ENCODE results near the gene NUP210. TPM values are rescaled to one million over a fixed set of nuclear protein-coding genes. Genes with fewer than 3 reads are reported as not detected.

Gene NUP210
- polyA plus RNA-seq, 1 experiment, result 0.32 TPM

- Histone ChIP-seq H3K27me3 (ENCODE audit: control insufficient read depth, insufficient read depth, low read length) (peaks cover 12% of the 10 kb centered on the region), H3K4me3 (ENCODE audit: low read depth, low read length) (no peak overlapping the region), H3K36me3 (ENCODE audit: control insufficient read depth, insufficient read depth, low read length) (no peaks in the 10 kb centered on the region)
- 0 out of 2 replicates have a peak, but pooled peaks have one; percentile 18 for TF ChIP-seq CTCF (IDR thresholded peaks at IDR 0.05; ENCODE audit: insufficient read depth, low read depth, low read length)
- POLR2A ChIA-PET, result no interaction called here
- CTCF ChIA-PET, result interaction anchor here (0.6 to 0.9 kb wide), 3 partner anchors 10 to 53 kb away, joined by 3 to 4 read pairs (median 3); no protein-coding TSS in a partner anchor
- no peak for DNase-seq (ENCODE audit: low read depth)
Observed at GRCh38 chr3:13415997-13416793, 3.9 kb downstream of the NUP210 start.

- H3K4me3 ChIP-seq (ENCODE audit: low read depth, low read length), result no peak overlapping the region
- H3K36me3 ChIP-seq (ENCODE audit: control insufficient read depth, insufficient read depth, low read length), result no peaks in the 10 kb centered on the region
- ChIA-PET POLR2A (no interaction called here), CTCF (no interaction called here)
- no peak for DNase-seq (ENCODE audit: low read depth)
- no peak for TF ChIP-seq CTCF (IDR thresholded peaks at IDR 0.05; ENCODE audit: insufficient read depth, low read depth, low read length)
- H3K27me3 ChIP-seq (ENCODE audit: control insufficient read depth, insufficient read depth, low read length), result peaks cover 8% of the 10 kb centered on the region
Observed at GRCh38 chr3:13415236-13415986, 4.7 kb downstream of the NUP210 start.

- no peak overlapping the region for H3K4me3 ChIP-seq (ENCODE audit: low read depth, low read length)
- ChIA-PET CTCF (no interaction called here), POLR2A (no interaction called here)
Observed at GRCh38 chr3:13414040-13414729, 5.9 kb downstream of the NUP210 start.

GRCh38 chr3:13411186-13411860, 8.8 kb downstream of the NUP210 start:
- no peak for TF ChIP-seq CTCF (IDR thresholded peaks at IDR 0.05; ENCODE audit: insufficient read depth, low read depth, low read length)
- Histone ChIP-seq H3K36me3 (ENCODE audit: control insufficient read depth, insufficient read depth, low read length) (no peaks in the 10 kb centered on the region), H3K27me3 (ENCODE audit: control insufficient read depth, insufficient read depth, low read length) (no peaks in the 10 kb centered on the region), H3K4me3 (ENCODE audit: low read depth, low read length) (no peak overlapping the region)
- ChIA-PET CTCF (no interaction called here), POLR2A (no interaction called here)
- DNase-seq (ENCODE audit: low read depth), result no peak

More at GRCh38 chr3:13414040-13414729, 5.9 kb downstream of the NUP210 start:
- Histone ChIP-seq H3K36me3 (ENCODE audit: control insufficient read depth, insufficient read depth, low read length) (no peaks in the 10 kb centered on the region), H3K27me3 (ENCODE audit: control insufficient read depth, insufficient read depth, low read length) (peaks cover 4% of the 10 kb centered on the region)
- TF ChIP-seq CTCF (IDR thresholded peaks at IDR 0.05; ENCODE audit: insufficient read depth, low read depth, low read length), result no peak
- DNase-seq (ENCODE audit: low read depth), result no peak
